Karpas-422 (cell line): ENCODE measurements around the gene UTS2R. TPM values are rescaled to one million over a fixed set of nuclear protein-coding genes. Genes with fewer than 3 reads are reported as not detected.

Experiments
- DNase-seq: peaks from one replicate; pipeline ENCODE4 v3.0.0-alpha.2; 2015
- H2AFZ ChIP-seq: fragments of 200-600 bp; sonication (generic); 2 replicates; pipeline ENCODE4 v1.6.1; 2014; ENCODE audit warnings: antibody characterized with exemption, low read length, mixed read lengths
- H3K27ac ChIP-seq: fragments of 200-600 bp; sonication (generic); 2 replicates; pipeline ENCODE4 v1.5.1; 2014; ENCODE audit warnings: mild to moderate bottlenecking, low read length, moderate library complexity
- H3K27me3 ChIP-seq: fragments of 200-600 bp; sonication (generic); 2 replicates; pipeline ENCODE4 v1.6.1; 2014; ENCODE audit warnings: low read length, mixed read lengths
- H3K36me3 ChIP-seq: fragments of 200-600 bp; sonication (generic); 2 replicates; pipeline ENCODE4 v1.6.1; 2014; ENCODE audit warnings: low read length, mixed read lengths; ENCODE audit not compliant: insufficient read depth
- H3K4me1 ChIP-seq: fragments of 200-600 bp; sonication (generic); 2 replicates; pipeline ENCODE4 v1.6.1; 2014; ENCODE audit warnings: mild to moderate bottlenecking, low read length, mixed read lengths
- H3K4me2 ChIP-seq: fragments of 200-600 bp; sonication (generic); 2 replicates; pipeline ENCODE4 v1.6.1; 2014; ENCODE audit warnings: low read length, low read depth, mild to moderate bottlenecking; ENCODE audit not compliant: poor library complexity, severe bottlenecking
- H3K4me3 ChIP-seq: fragments of 200-600 bp; sonication (generic); 2 replicates; pipeline ENCODE4 v1.5.1; 2014; ENCODE audit warnings: mild to moderate bottlenecking, antibody characterized with exemption, low read length, mixed read lengths
- H3K79me2 ChIP-seq: fragments of 200-600 bp; sonication (generic); 2 replicates; pipeline ENCODE4 v1.6.1; 2014; ENCODE audit warnings: mild to moderate bottlenecking, low read length, mixed read lengths
- H3K9ac ChIP-seq: fragments of 200-600 bp; sonication (generic); 2 replicates; pipeline ENCODE4 v1.6.0; 2014; ENCODE audit warnings: low read length
- H3K9me2 ChIP-seq: fragments of 200-600 bp; sonication (generic), shearing (Covaris generic); replicated peaks from 2 replicates; pipeline ENCODE4 v1.6.0; 2014; ENCODE audit warnings: mild to moderate bottlenecking, low read length, moderate library complexity; ENCODE audit not compliant: insufficient read depth
- H3K9me3 ChIP-seq: fragments of 300-700, 200-600 bp; sonication (generic); 2 replicates; pipeline ENCODE4 v1.6.1; 2014; ENCODE audit warnings: low read length, mixed read lengths
- H4K20me1 ChIP-seq: fragments of 200-600 bp; sonication (generic); 2 replicates; pipeline ENCODE4 v1.6.1; 2014; ENCODE audit warnings: mild to moderate bottlenecking, antibody characterized with exemption, low read length, low read depth; ENCODE audit not compliant: insufficient read depth
- total RNA-seq: library from RNA; depleted of rRNA; stranded (reverse); fragments of >200 nt; shearing (Covaris generic); gene quantifications from 2 replicates; pipeline ENCODE4 v1.2.3, GENCODE V29; 2014; ENCODE audit warnings: low replicate concordance

The UTS2R gene
- total RNA-seq, 1 experiment from 2014 or later: not detected

DNA sequence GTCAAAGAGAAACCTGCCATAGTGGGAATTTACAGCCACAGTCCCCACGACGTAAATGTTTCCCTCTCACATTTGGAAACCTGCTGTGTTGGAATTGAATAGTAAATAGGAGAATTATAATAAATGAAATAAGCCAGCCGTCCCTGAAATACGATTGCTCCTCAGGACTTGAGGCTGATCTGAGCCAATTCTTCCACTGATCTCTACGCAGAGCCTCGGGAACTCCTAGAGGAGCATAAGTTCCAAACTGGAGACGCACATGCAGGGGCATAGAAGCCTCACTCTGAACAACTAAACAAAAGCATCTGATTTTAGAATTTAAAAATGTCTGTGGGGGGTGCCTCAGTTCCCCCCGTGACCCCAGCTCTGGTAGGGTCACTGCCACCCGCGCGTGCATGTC is 22.7 kb upstream of the UTS2R start:
- Histone ChIP-seq H3K36me3 (no peaks in the 10 kb centered on the region), H3K27ac (no peak overlapping the region), H2AFZ (no peak overlapping the region), H3K9ac (no peak overlapping the region), H4K20me1 (0 out of 2 replicates have a peak, but pooled peaks cover 3% of the 10 kb centered on the region), H3K4me3 (no peak overlapping the region), H3K9me2 (no peaks in the 10 kb centered on the region), H3K9me3 (no peaks in the 10 kb centered on the region), H3K27me3 (no peaks in the 10 kb centered on the region), H3K4me2 (no peak overlapping the region), H3K79me2 (no peaks in the 10 kb centered on the region), H3K4me1 (no peaks in the 10 kb centered on the region)
- no peak for DNase-seq

- H3K4me1 ChIP-seq: no peaks in the 10 kb centered on the region
- no peaks in the 10 kb centered on the region for H3K9me2 ChIP-seq
- H3K4me3 ChIP-seq: no peak overlapping the region
- H4K20me1 ChIP-seq: 0 out of 2 replicates have a peak, but pooled peaks cover 3% of the 10 kb centered on the region
- no peaks in the 10 kb centered on the region for H3K36me3 ChIP-seq
- no peak overlapping the region for H3K27ac ChIP-seq
- no peaks in the 10 kb centered on the region for H3K27me3 ChIP-seq
- H3K79me2 ChIP-seq: no peaks in the 10 kb centered on the region
- no peak overlapping the region for H3K4me2 ChIP-seq
- H3K9ac ChIP-seq: no peak overlapping the region
- H3K9me3 ChIP-seq: no peaks in the 10 kb centered on the region
- no peak overlapping the region for H2AFZ ChIP-seq
- DNase-seq: no peak
These were observed 22.3 kb upstream of the UTS2R start for GRCh38 chr17:82349287-82349701.

DNA sequence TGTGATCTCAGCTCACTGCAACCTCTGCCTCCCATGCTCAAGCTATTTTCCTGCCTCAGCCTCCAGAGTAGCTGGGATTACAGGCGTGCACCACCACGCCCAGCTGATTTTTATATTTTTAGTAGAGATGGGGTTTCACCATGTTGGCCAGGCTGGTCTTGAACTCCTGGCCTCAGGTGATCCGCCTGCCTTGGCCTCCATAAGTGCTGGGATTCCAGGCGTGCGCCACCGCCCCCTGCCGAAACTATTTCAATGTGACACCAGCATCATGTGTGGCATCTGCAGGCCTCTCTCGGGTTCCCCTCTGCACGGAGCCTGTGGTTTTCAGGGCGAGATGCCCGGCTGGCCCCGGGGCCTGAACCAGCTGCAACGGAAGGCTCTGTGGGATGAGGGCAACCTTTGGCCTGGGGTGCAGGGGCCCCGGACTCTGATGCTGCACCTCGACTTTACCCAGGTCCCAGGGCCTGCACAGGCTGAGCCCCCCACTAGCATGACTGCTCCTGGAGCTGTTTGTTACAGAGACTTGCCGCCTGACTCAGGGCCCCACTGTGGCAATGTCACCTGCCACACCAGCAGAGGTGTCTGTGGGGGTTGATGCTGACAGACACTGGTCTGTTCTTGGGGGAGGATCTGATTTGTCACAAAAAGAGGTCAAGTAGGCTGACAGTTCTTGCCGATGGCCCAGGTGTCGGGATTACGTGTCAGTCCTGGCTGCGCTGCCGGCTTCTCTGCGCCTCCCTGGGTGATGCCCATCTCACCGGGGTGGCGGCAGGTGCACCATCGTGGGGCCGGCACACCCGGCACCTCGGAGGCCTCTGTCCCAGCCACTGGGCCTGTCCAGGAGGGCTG is 21.2 kb upstream of the UTS2R start:
- Histone ChIP-seq H3K9ac (no peak overlapping the region), H3K27me3 (no peaks in the 10 kb centered on the region), H3K27ac (no peak overlapping the region), H2AFZ (no peak overlapping the region), H3K79me2 (no peaks in the 10 kb centered on the region), H3K9me2 (no peaks in the 10 kb centered on the region), H3K9me3 (no peaks in the 10 kb centered on the region), H3K4me2 (no peak overlapping the region), H3K36me3 (no peaks in the 10 kb centered on the region), H3K4me3 (no peak overlapping the region), H3K4me1 (no peaks in the 10 kb centered on the region), H4K20me1 (0 out of 2 replicates have a peak, but pooled peaks cover 3% of the 10 kb centered on the region)
- peak; percentile 81 for DNase-seq

GRCh38 chr17:82351254-82351712 is 20.3 kb upstream of the UTS2R start:
- Histone ChIP-seq H3K27ac (no peak overlapping the region), H3K9me3 (no peaks in the 10 kb centered on the region), H3K79me2 (no peaks in the 10 kb centered on the region), H3K9ac (no peak overlapping the region), H3K36me3 (no peaks in the 10 kb centered on the region), H3K27me3 (no peaks in the 10 kb centered on the region), H3K4me2 (no peak overlapping the region), H2AFZ (no peak overlapping the region), H3K4me1 (no peaks in the 10 kb centered on the region), H4K20me1 (0 out of 2 replicates have a peak, but pooled peaks cover 3% of the 10 kb centered on the region), H3K9me2 (no peaks in the 10 kb centered on the region), H3K4me3 (no peak overlapping the region)
- no peak for DNase-seq

GRCh38 chr17:82351713-82352488 is 19.7 kb upstream of the UTS2R start:
- Histone ChIP-seq H3K4me3 (no peak overlapping the region), H3K9me2 (no peaks in the 10 kb centered on the region), H3K36me3 (no peaks in the 10 kb centered on the region), H3K9ac (no peak overlapping the region), H3K4me2 (no peak overlapping the region), H3K9me3 (no peaks in the 10 kb centered on the region), H3K4me1 (peaks cover 6% of the 10 kb centered on the region; the same call in 1 of the 2 replicates), H3K79me2 (no peaks in the 10 kb centered on the region), H2AFZ (no peak overlapping the region), H3K27ac (no peak overlapping the region), H3K27me3 (no peaks in the 10 kb centered on the region), H4K20me1 (0 out of 2 replicates have a peak, but pooled peaks cover 3% of the 10 kb centered on the region)
- peak; percentile 94 for DNase-seq

GRCh38 chr17:82353484-82353883 is 18.1 kb upstream of the UTS2R start:
- Histone ChIP-seq H3K79me2 (no peaks in the 10 kb centered on the region), H3K4me2 (no peak overlapping the region), H3K36me3 (no peaks in the 10 kb centered on the region), H3K4me3 (no peak overlapping the region), H3K9me3 (no peaks in the 10 kb centered on the region), H3K4me1 (peaks cover 7% of the 10 kb centered on the region), H3K9ac (no peak overlapping the region), H3K27ac (no peak overlapping the region), H4K20me1 (0 out of 2 replicates have a peak, but pooled peaks cover 3% of the 10 kb centered on the region), H3K27me3 (no peaks in the 10 kb centered on the region), H3K9me2 (no peaks in the 10 kb centered on the region), H2AFZ (no peak overlapping the region)
- DNase-seq: no peak

DNA sequence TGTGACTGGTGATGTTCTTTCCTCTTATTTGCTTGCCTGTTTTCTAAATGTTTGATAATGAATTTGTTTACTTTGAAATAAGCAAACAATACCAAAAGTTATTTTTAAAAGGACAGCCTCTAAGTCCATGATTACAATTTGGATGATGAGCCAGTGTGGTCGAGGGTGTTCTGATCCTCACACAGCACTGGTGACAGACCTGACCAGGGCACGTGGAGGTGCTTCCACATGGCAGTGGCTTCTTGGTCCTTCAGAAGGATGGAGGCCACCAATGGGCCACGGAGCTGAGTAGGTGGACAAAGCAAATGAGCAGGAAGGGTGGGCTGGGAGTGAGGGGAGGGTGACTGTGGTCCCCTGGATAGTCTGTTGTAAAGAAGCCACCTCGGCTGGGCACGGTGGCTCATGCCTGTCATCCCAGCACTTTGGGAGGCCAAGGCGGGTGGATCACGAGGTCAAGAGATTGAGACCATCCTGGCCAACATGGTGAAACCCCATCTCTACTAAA is 16.7 kb upstream of the UTS2R start:
- Histone ChIP-seq H2AFZ (no peak overlapping the region), H3K27ac (no peak overlapping the region), H3K4me2 (no peak overlapping the region), H3K4me1 (peaks cover 15% of the 10 kb centered on the region), H4K20me1 (0 out of 2 replicates have a peak, but pooled peaks cover 3% of the 10 kb centered on the region), H3K36me3 (no peaks in the 10 kb centered on the region), H3K27me3 (no peaks in the 10 kb centered on the region), H3K9me3 (no peaks in the 10 kb centered on the region), H3K79me2 (no peaks in the 10 kb centered on the region), H3K4me3 (no peak overlapping the region), H3K9me2 (no peaks in the 10 kb centered on the region), H3K9ac (no peak overlapping the region)
- no peak for DNase-seq
